ENCODE measurements around the gene INSIG1. TPM values are rescaled to one million over a fixed set of nuclear protein-coding genes. Genes with fewer than 3 reads are reported as not detected.

Gene INSIG1
- total RNA-seq, 1 donor from 2014 or later: 392 TPM

- no peak for DNase-seq (ENCODE audit: low read depth)
- TF ChIP-seq CTCF (conservative IDR thresholded peaks at IDR 0.05; ENCODE audit: low read depth, low read length): no peak
- H3K4me3 ChIP-seq (ENCODE audit: low read depth, low read length): no peak overlapping the region
These were observed 35.9 kb downstream of the INSIG1 start for GRCh38 chr7:155333346-155334234.

GRCh38 chr7:155336812-155337602, 39.3 kb downstream of the INSIG1 start:
- no peak for DNase-seq (ENCODE audit: low read depth)
- H3K4me3 ChIP-seq (ENCODE audit: low read depth, low read length): no peak overlapping the region
- no peak for TF ChIP-seq CTCF (conservative IDR thresholded peaks at IDR 0.05; ENCODE audit: low read depth, low read length)

GRCh38 chr7:155337946-155338631, 40.4 kb downstream of the INSIG1 start:
- no peak for TF ChIP-seq CTCF (conservative IDR thresholded peaks at IDR 0.05; ENCODE audit: low read depth, low read length)
- H3K4me3 ChIP-seq (ENCODE audit: low read depth, low read length): no peak overlapping the region
- no peak for DNase-seq (ENCODE audit: low read depth)

- no peak for DNase-seq (ENCODE audit: low read depth)
- no peak for TF ChIP-seq CTCF (conservative IDR thresholded peaks at IDR 0.05; ENCODE audit: low read depth, low read length)
- no peak overlapping the region for H3K4me3 ChIP-seq (ENCODE audit: low read depth, low read length)
These were observed 41.1 kb downstream of the INSIG1 start for GRCh38 chr7:155338632-155339320.

- DNase-seq (ENCODE audit: low read depth): no peak
- TF ChIP-seq CTCF (conservative IDR thresholded peaks at IDR 0.05; ENCODE audit: low read depth, low read length): no peak
- H3K4me3 ChIP-seq (ENCODE audit: low read depth, low read length): no peak overlapping the region
These were observed 41.8 kb downstream of the INSIG1 start for GRCh38 chr7:155339474-155339873.

GRCh38 chr7:155340071-155340531, 42.4 kb downstream of the INSIG1 start:
- no peak overlapping the region for H3K4me3 ChIP-seq (ENCODE audit: low read depth, low read length)
- DNase-seq (ENCODE audit: low read depth): no peak
- no peak for TF ChIP-seq CTCF (conservative IDR thresholded peaks at IDR 0.05; ENCODE audit: low read depth, low read length)
